Ascending aorta (tissue), 2 donors: ENCODE data around the gene KRTAP10-2. TPM values are rescaled to one million over a fixed set of nuclear protein-coding genes. Genes with fewer than 3 reads are reported as not detected.
"Not testable (repeated sequence)": the region's sequence is repeated elsewhere in the genome, so short reads cannot be mapped to it uniquely, and the experiment has no call there.

ENCODE experiments used
- DNase-seq, 2 donors: peaks; one replicate each; pipeline ENCODE4 v3.0.0-alpha.2; 2019; ENCODE audit warnings: low spot score in 2 of 2
- H3K27ac ChIP-seq, 2 donors: fragments of 200-600 bp; sonication (generic); one replicate each; pipeline ENCODE4 v1.5.1; 2016 to 2017; ENCODE audit warnings: mild to moderate bottlenecking in 1 of 2
- H3K27me3 ChIP-seq: fragments of 200-600 bp; sonication (generic); one replicate; pipeline ENCODE4 v1.5.1; 2017
- H3K36me3 ChIP-seq, 2 donors: fragments of 200-600 bp; sonication (generic); one replicate each; pipeline ENCODE4 v1.5.1; 2016
- H3K4me1 ChIP-seq, 2 donors: fragments of 200-600 bp; sonication (generic); one replicate each; pipeline ENCODE4 v1.5.1; 2016 to 2017; ENCODE audit warnings: mild to moderate bottlenecking in 1 of 2
- H3K4me3 ChIP-seq, 2 donors: fragments of 200-600 bp; sonication (generic); one replicate each; pipeline ENCODE4 v1.5.1; 2016 to 2017; ENCODE audit warnings: mild to moderate bottlenecking in 1 of 2
- H3K9me3 ChIP-seq, 2 donors: fragments of 200-600 bp; sonication (generic); one replicate each; pipeline ENCODE4 v1.5.1; 2016
- CTCF ChIP-seq, 3 experiments: fragments of 200-600 bp in 2 of 3; fragments of 450-650 bp in 1 of 3; sonication (generic) in 2 of 3; IDR thresholded peaks; one replicate each; pipeline ENCODE4 v1.5.1; 2016 to 2019; ENCODE audit warnings: antibody characterized with exemption in 3 of 3, mild to moderate bottlenecking in 1 of 3, moderate library complexity in 1 of 3
- intact Hi-C: fragments of 100-400 bp; cut with DNase I; formaldehyde crosslinking; loops from one replicate; pipeline ENCODE4 v1.15.1; 2023
- total RNA-seq: library from RNA; depleted of rRNA; stranded (reverse); fragments of >200 nt; gene quantifications from one replicate; pipeline ENCODE4 v1.1.0, GENCODE V29; 2016

The KRTAP10-2 gene
- total RNA-seq, 1 donor from 2014 or later: not detected

GRCh38 chr21:44552136-44552535 is 831 bp upstream of the KRTAP10-2 start:
- Histone ChIP-seq H3K27me3 (no peaks in the 10 kb centered on the region), H3K4me1 (no peaks in the 10 kb centered on the region), H3K27ac (no peak overlapping the region), H3K9me3 (peaks cover 0 to 2% of the 10 kb centered on the region in 2 donors), H3K4me3 (no peak overlapping the region), H3K36me3 (no peaks in the 10 kb centered on the region)
- TF ChIP-seq CTCF (IDR thresholded peaks at IDR 0.05): no peak
- intact Hi-C loops: no loop called here
- DNase-seq: no peak

GRCh38 chr21:44550807-44551206 is 498 bp downstream of the KRTAP10-2 start:
- DNase-seq: no peak
- H3K27me3 ChIP-seq: no peaks in the 10 kb centered on the region
- peaks cover 3 to 6% of the 10 kb centered on the region in 2 donors for H3K9me3 ChIP-seq
- intact Hi-C loops: no loop called here
- H3K4me1 ChIP-seq: no peaks in the 10 kb centered on the region
- no peak overlapping the region for H3K4me3 ChIP-seq
- no peak for TF ChIP-seq CTCF (IDR thresholded peaks at IDR 0.05)
- H3K36me3 ChIP-seq: no peaks in the 10 kb centered on the region
- no peak overlapping the region for H3K27ac ChIP-seq

GRCh38 chr21:44550285-44550684 is 1.0 kb downstream of the KRTAP10-2 start:
- intact Hi-C loops, H3K4me3 ChIP-seq, H3K27me3 ChIP-seq, H3K4me1 ChIP-seq, H3K9me3 ChIP-seq, H3K36me3 ChIP-seq, H3K27ac ChIP-seq, DNase-seq: not testable (repeated sequence)

- no peaks in the 10 kb centered on the region for H3K27me3 ChIP-seq
- intact Hi-C loops: no loop called here
- no peak for DNase-seq
Measured at GRCh38 chr21:44549525-44550211, 1.6 kb downstream of the KRTAP10-2 start.

GRCh38 chr21:44548922-44549321 is 2.4 kb downstream of the KRTAP10-2 start:
- DNase-seq: no peak
- Histone ChIP-seq H3K4me3 (no peak overlapping the region), H3K27ac (no peak overlapping the region), H3K9me3 (peaks cover 3 to 6% of the 10 kb centered on the region in 2 donors), H3K27me3 (no peaks in the 10 kb centered on the region), H3K4me1 (no peaks in the 10 kb centered on the region), H3K36me3 (no peaks in the 10 kb centered on the region)
- intact Hi-C loops: no loop called here
- TF ChIP-seq CTCF (IDR thresholded peaks at IDR 0.05): no peak

More at GRCh38 chr21:44549525-44550211, 1.6 kb downstream of the KRTAP10-2 start:
- H3K9me3 ChIP-seq: peaks cover 3 to 6% of the 10 kb centered on the region in 2 donors
- no peak overlapping the region for H3K4me3 ChIP-seq
- no peak for TF ChIP-seq CTCF (IDR thresholded peaks at IDR 0.05)
- H3K4me1 ChIP-seq: no peaks in the 10 kb centered on the region
- H3K27ac ChIP-seq: no peak overlapping the region
- H3K36me3 ChIP-seq: no peaks in the 10 kb centered on the region

- H3K27me3 ChIP-seq: no peaks in the 10 kb centered on the region
- H3K9me3 ChIP-seq: peaks cover 3 to 6% of the 10 kb centered on the region in 2 donors
- no peak for DNase-seq
- H3K4me3 ChIP-seq: no peak overlapping the region
- no peak overlapping the region for H3K27ac ChIP-seq
- intact Hi-C loops: no loop called here
- no peak for TF ChIP-seq CTCF (IDR thresholded peaks at IDR 0.05)
- H3K4me1 ChIP-seq: no peaks in the 10 kb centered on the region
- H3K36me3 ChIP-seq: no peaks in the 10 kb centered on the region
Measured at GRCh38 chr21:44548381-44548780, 2.9 kb downstream of the KRTAP10-2 start.
